Glomerular endothelial cell (primary cell): Measurements from ENCODE around the gene STK39. TPM values are rescaled to one million over a fixed set of nuclear protein-coding genes. Genes with fewer than 3 reads are reported as not detected.

ENCODE experiments used
- DNase-seq: peaks from one replicate; pipeline ENCODE4 v3.0.0-alpha.2; 2011; ENCODE audit warnings: low read depth, low spot score; ENCODE audit errors: extremely low read depth
- total RNA-seq: library from RNA; depleted of rRNA; stranded (reverse); fragments of >200 nt; gene quantifications from 2 replicates; pipeline ENCODE4 v1.2.3, GENCODE V29; 2015

The STK39 gene
- total RNA-seq, 1 donor from 2014 or later: 11.8 TPM

- DNase-seq: no peak
These were observed 222.9 kb downstream of the STK39 start for GRCh38 chr2:168024459-168024858.

DNA sequence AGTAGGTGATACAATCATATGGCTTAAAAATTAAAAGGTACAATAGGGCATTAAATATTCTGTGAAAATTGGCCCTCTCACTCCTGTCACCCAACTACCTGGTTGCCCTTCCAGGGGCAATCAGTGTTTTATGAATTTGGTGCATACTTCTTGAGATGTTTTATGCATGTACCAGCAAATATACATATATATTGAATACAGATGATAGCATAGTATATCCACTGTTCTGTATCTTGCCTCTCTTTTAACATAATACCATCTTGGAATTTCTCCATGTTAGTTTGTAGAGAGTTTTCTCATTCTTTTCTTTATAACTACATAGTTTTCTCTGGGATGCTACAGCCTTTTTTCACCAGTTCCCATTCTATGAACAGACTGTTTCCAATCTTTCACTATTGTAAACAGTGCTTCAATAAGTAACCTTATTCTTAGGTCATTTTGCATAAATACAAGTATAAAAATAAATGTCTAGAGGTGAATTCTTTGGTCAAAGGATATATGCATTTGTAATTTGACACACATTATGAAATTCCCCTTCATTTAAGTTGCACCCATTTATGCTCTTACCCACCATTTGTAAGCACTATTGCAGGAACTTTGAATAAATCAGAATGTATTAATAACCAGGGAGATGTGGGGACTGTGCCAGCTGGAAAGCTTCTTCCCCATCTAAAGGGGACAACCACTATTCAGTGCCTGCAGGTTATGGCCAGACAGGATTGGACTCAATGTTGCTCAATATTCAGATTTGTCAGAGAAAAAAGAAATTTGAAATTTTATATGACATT lies 225.4 kb downstream of the STK39 start:
- no peak for DNase-seq

DNA sequence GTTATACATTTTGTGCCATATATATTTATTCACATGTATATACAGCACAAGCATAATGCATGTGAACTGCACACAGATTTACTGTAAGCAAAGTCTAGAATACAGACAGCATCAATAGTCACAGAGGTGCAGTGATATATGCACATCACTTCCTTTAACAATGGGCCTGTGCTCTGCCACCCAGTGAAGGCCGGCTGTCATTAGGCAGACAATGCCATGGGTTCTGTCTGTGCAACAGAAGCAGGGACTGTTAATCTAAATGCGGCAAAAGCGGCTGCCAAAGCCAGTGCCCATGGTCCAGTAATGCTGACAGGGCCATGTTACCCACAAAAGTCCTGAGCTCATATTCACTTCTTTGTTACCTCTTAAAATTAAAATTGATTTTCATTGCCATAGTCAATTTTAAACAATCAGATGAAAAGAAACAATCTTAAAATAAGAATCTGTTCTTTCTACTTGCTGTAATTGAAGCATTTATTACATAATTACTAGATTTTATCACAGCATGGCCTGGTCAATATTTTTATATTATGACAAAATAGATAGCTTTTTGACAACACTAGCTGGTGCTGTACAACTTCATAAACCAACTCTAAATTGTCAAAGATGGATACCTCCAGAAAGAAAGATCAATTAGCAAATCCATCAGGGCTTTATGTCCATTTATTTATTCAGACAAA lies 232.0 kb downstream of the STK39 start:
- no peak for DNase-seq

DNA sequence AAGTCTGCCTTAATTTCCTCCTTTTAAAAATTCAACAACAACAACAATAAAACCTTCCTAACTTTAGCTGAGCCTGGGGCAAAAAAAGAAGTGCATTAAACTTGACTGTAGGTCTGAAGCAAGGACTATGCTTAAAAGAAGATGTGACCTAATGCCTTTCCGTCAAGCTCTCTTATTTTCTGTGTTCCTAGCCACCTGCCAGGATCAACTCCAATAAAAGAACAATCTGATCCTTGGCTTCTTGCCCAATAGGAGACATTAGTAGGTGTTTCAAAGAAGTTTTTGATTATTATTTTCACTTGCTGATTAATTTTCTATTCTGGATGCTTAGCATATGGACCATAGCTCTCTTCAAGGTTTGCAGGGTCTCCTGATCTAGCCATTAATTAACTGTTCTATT lies 237.5 kb downstream of the STK39 start:
- DNase-seq: no peak

- no peak for DNase-seq
These were observed 238.7 kb downstream of the STK39 start for GRCh38 chr2:168008646-168009195.

GRCh38 chr2:168006498-168006897 lies 240.9 kb downstream of the STK39 start:
- DNase-seq: no peak

DNA sequence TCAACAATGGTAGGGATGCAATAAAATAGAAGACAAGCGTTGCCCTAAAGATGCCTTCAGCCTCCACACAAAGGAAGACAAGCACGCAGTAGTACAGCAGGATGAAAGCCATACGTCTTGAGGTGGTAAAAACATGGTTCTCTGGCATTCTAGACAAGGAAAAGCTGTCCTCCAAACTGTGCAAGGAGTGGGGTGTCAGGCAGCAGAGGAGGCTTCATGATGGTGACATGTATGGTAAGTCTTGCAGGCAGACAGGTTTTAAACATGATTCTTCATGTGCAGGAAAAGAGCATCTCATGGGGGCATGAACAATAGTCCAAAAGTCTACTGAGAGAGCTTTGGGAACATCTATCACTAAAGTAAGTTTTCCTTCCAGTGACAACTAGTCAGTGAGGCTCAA lies 241.8 kb downstream of the STK39 start:
- no peak for DNase-seq

DNA sequence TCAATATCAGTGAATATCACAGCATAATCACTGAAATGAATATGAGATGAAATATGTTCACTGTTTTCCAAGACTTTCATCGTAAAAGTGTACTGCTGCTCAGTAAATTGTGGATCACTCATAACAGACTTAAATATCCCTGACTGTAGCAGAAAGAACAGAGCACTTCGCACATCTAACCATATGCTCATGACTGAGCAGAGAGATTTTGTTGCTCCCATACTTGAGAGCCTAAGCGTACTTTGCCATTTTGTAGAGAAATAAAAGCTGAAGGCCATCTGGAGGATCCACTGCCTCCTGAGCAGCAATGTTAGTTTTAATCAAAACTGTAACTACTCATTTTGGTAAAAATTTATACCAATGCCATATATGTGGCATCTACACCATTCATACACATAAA lies 243.5 kb downstream of the STK39 start:
- no peak for DNase-seq

- DNase-seq: no peak
These were observed 245.3 kb downstream of the STK39 start for GRCh38 chr2:168002021-168002553.

- DNase-seq: no peak
These were observed 255.1 kb downstream of the STK39 start for GRCh38 chr2:167992278-167992677.

GRCh38 chr2:167990062-167990461 lies 257.3 kb downstream of the STK39 start:
- no peak for DNase-seq

DNA sequence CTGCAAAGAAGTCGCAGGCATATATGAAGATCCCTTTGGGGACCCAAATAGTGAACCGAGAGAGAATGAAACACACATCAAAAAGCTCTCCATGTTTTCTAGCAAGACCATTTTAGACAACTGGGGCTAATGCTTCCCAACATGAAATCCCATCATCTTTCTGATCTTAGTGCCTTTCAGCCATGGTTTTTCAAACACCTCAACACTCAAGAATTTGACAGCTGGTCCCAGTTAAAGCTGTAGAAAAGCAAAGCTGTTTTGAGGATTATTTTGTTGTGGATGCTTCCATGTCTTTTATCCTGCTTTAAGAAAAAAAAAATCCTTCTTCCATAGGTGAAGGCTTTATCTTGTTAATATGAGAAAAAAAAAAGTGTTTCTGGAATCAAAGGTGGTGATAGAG lies 259.1 kb downstream of the STK39 start:
- no peak for DNase-seq

DNA sequence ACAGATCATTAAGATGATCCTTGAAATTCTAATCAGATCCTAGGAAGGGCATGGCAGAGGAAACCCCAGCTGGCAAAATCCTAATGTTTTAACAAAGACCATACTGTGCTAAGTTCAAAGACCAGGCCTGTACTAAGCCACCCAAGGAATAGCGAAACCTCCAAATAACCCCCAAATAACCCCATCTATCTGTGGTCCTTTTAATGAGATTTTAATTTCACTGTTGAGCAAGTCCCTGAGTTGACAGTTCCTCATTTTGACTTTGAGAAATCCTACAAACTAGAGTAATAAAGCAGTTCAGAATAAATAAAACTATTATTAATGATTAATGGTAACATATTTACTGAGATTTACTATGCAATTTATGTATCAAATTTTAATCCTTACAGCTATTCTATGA lies 259.8 kb downstream of the STK39 start:
- DNase-seq: no peak

DNA sequence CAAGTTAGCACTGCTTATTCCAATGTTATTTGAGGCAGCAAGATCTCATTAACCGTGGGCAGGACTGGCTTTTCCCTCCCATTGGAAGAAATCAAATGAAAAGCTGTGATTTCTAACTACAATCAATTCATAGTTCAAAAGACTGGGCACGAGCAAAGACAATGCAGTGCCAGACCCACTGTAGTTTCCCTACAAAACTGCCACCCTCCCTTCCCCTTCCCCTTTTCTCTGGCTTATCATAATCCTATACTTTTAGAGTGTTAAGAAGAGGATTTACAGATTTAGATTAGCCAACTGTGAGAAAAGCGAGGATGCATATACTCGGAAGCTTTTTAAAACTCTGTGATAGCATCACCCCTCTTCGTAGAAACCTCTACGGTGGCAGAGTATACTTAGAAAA lies 260.4 kb downstream of the STK39 start:
- DNase-seq: no peak

DNA sequence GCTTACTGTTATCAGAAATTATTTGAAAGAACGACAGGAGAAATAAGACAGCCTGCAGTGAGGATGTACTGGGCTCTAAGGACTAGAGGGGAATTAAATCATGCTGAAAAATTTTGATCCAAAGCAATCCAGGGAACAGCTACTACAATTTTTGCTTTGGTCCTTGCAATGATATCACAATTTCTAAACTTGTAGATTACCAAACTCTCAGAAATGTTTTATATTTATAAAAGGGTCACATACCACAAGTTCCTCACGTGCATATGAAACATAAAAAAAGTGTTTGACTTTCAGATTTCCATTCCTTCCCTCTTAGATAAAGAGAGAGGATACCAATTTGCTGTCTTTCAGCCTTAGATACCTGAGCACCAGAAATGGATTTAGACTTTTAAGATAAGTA lies 261.2 kb downstream of the STK39 start:
- DNase-seq: no peak

- no peak for DNase-seq
These were observed 265.4 kb downstream of the STK39 start for GRCh38 chr2:167981945-167982344.

DNA sequence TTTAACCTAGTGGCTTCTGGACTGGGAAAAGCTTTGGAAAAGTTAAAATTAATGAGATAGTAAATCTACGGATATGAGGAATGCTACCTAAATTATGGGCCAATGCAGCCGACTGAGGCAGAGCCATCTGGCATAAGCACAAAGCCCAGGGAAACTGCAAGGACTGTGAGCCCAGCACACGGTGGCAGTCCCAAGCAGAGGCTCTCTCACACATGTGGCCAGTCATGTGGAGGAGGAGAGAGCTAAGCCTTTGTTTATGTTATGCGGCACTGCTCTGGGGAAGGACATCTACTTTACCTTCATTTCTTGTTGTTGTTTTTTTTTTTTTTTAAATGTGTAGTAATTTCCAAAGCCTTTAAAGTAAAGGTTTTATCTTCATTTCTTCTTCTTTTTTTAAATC lies 267.0 kb downstream of the STK39 start:
- no peak for DNase-seq

DNA sequence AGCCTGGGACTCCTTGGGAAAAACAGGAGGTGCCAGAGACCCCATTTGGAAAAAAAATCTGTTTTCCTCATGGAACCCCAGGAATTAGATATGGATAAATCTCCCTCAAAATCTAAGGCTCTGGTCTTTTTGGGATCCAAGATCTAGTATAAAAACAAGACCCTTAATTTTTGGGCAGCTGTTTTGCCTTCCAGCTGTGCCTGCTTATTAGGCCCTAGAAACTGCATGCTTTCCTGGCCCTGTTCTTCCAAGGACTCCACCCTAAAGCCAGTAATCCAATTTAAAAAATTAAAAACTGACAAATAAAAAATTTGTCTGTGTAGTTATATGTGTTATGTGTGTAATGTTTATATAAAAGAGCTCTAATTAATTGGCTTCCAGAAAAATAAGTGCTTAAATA lies 274.6 kb downstream of the STK39 start:
- DNase-seq: no peak

DNA sequence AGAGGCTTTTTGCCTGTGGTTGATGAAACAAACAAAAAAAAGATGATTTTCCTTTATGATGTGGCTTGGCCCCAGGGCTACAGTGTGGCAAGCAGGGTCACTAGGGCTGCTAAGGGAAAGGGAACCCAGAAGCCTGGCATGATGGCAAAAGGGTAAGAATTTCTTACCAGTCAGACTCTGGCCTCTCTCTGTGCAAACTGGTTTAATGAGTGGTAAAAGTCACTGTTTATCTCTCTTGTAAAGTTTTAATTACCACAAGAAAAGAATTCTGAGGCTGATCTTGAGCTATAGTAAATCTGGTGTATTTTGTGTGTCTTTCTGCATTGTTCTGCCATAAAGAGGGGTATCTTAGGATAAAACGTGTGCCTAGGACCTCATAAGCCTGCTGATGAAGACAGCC lies 275.4 kb downstream of the STK39 start:
- DNase-seq: no peak

- DNase-seq: no peak
These were observed 280.2 kb downstream of the STK39 start for GRCh38 chr2:167966937-167967913.
